Activated effector memory CD4-positive, alpha-beta T cell treated with Interleukin-2 at 50 U/mL for 16 hours (primary cell): ENCODE measurements around the gene KRTAP19-6.
"Not testable (repeated sequence)": the region's sequence is repeated elsewhere in the genome, so short reads cannot be mapped to it uniquely, and the experiment has no call there.

Experiments
- DNase-seq: peaks from one replicate; pipeline ENCODE4 v3.0.0-alpha.2; 2020

KRTAP19-6 gene

GRCh38 chr21:30541764-30542163 is at the start of gene KRTAP19-6:
KRTAP19-6 (minus strand) TSS chr21:30541864; CDS start chr21:30541833, 31 bp downstream.
- no peak for DNase-seq

- no peak for DNase-seq
Measured at GRCh38 chr21:30590297-30590696, 48.6 kb upstream of the KRTAP19-6 start, which contains the start of gene KRTAP22-2. KRTAP22-2 (minus strand) TSS chr21:30590397.

- no peak for DNase-seq
Measured at GRCh38 chr21:30582870-30583269, 41.2 kb upstream of the KRTAP19-6 start.

- DNase-seq, result no peak
Measured at GRCh38 chr21:30580132-30580531, 38.5 kb upstream of the KRTAP19-6 start.

GRCh38 chr21:30579346-30579745 is 37.7 kb upstream of the KRTAP19-6 start:
- no peak for DNase-seq

GRCh38 chr21:30577766-30578165 is 36.1 kb upstream of the KRTAP19-6 start:
- no peak for DNase-seq

GRCh38 chr21:30567617-30568016 is 26.0 kb upstream of the KRTAP19-6 start:
- no peak for DNase-seq

GRCh38 chr21:30563630-30564029 is 22.0 kb upstream of the KRTAP19-6 start:
- no peak for DNase-seq

- DNase-seq, result no peak
Measured at GRCh38 chr21:30563072-30563471, 21.4 kb upstream of the KRTAP19-6 start.

GRCh38 chr21:30561957-30562356 is 20.3 kb upstream of the KRTAP19-6 start:
- no peak for DNase-seq

- DNase-seq, result no peak
Measured at GRCh38 chr21:30561264-30561895, 19.7 kb upstream of the KRTAP19-6 start, which contains the start of gene KRTAP19-7. KRTAP19-7 (minus strand) TSS chr21:30561314; CDS start chr21:30561289, 25 bp downstream.

- DNase-seq, result no peak
Measured at GRCh38 chr21:30555095-30555494, 13.4 kb upstream of the KRTAP19-6 start.

GRCh38 chr21:30552782-30553181 is 11.1 kb upstream of the KRTAP19-6 start:
- DNase-seq, result no peak

- no peak for DNase-seq
Measured at GRCh38 chr21:30518876-30519275, 22.8 kb downstream of the KRTAP19-6 start.

GRCh38 chr21:30515681-30516080 is 26.0 kb downstream of the KRTAP19-6 start:
- no peak for DNase-seq

- DNase-seq, result not testable (repeated sequence)
Measured at GRCh38 chr21:30505621-30506205, 36.0 kb downstream of the KRTAP19-6 start.

GRCh38 chr21:30502041-30502440 is 39.6 kb downstream of the KRTAP19-6 start, which contains the start of gene KRTAP19-5:
KRTAP19-5 (minus strand) TSS chr21:30502141; CDS start chr21:30502090, 51 bp downstream.
- DNase-seq, result no peak

GRCh38 chr21:30497065-30497464 is 44.6 kb downstream of the KRTAP19-6 start, which contains the start of gene KRTAP19-4:
KRTAP19-4 (minus strand) TSS chr21:30497165; CDS start chr21:30497110, 55 bp downstream.
- no peak for DNase-seq

GRCh38 chr21:30491963-30492428 is 49.7 kb downstream of the KRTAP19-6 start, which contains the start of gene KRTAP19-3:
KRTAP19-3 (minus strand) TSS chr21:30492013; CDS start chr21:30491957, 56 bp downstream.
- DNase-seq, result no peak
